Measurements from ENCODE around the gene WDR54. TPM values are rescaled to one million over a fixed set of nuclear protein-coding genes. Genes with fewer than 3 reads are reported as not detected.
"Not testable (repeated sequence)": the region's sequence is repeated elsewhere in the genome, so short reads cannot be mapped to it uniquely, and the experiment has no call there.

The WDR54 gene
- total RNA-seq, 1 experiment from 2014 or later: 60.2 TPM

GRCh38 chr2:74457129-74457548 is 35.6 kb downstream of the WDR54 start:
- DNase-seq (ENCODE audit: low read depth): no peak

DNA sequence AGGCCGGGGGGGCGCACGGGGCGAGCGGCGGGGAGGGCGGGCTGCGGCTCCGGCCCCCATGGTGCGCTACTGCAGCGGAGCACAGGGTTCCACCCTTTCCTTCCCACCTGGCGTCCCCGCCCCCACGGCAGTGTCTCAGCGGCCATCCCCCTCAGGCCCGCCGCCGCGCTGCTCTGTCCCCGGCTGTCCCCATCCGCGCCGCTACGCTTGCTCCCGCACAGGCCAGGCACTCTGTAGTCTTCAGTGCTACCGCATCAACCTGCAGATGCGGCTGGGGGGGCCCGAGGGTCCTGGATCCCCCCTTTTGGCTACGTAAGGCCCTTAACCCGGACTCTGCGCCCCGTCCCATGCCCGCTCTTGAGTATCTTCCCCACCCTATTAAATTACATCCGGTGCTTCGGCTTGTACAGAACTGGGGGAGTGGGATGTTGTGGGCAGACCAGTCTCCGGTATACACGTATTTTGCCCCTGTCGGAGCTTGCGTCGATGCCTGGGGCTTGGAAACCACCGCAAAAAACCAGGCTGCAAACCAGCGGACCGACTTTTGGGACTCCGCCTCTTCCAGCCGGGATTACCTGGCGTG is 36.1 kb downstream of the WDR54 start:
- peak; percentile 59 for DNase-seq (ENCODE audit: low read depth)

DNA sequence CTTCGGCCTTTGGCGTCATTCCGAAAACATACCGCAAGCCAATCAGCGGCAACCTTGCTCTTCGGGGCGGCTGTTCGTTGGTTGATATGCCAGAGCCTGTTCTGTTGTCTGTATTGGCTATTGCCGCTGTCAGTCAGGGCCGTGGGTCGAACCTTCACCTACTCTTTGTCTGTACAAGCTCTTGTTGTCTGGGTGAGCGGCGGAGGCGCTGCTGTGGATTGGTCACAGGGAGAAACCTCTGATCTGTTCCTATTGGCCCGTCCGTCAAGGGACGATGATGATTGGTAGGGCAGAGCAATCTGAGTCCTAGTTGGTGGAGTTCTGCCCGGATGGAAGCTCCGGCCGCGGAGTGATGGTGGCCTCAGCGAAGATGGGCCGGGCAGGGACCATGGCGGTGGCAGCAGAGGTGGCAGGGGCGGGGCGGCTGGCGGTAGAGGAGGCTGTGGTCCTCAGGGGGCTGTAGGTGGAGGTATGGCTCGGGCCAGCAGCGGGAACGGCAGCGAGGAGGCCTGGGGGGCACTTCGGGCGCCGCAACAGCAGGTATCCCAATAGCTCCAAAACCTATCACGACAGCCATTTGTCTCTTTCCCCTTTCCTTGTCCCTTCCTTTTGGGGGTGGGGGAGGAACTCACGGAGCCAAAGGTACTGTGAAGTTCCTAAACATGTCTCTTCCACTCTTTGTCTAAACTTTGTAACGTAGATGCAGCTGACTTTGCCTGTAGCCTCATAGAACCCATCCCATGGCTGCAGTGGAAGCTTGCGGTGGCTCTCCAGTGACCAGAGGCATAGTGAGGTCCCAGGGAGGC is 36.8 kb downstream of the WDR54 start, which contains the start of gene WBP1:
TSS of gene WBP1 (plus strand) at position 307 of the 806 bp plus-strand sequence. CDS start at position 472, 165 bp downstream.
- peak; percentile 100 for DNase-seq (ENCODE audit: low read depth)

DNA sequence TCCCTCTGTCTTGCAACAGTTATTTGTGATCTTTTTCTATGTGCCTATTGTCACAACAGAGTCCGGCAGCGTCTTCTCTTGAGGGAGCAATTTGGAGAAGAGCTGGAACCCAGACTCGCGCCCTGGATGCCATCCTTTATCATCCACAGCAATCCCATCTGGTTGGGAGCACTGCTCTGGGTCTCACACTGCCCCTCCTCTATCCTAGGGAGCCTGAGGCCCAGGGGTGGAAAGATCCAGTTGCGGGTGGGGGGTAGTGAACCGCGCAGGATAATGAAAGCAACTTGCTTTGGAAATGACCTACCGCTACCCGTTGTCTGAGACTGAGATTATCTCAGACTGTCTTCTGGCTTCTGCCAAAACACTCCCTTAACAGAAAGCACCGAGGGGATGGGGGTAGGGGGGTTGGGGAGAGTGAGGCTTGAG is 37.4 kb downstream of the WDR54 start:
- DNase-seq (ENCODE audit: low read depth): no peak

DNA sequence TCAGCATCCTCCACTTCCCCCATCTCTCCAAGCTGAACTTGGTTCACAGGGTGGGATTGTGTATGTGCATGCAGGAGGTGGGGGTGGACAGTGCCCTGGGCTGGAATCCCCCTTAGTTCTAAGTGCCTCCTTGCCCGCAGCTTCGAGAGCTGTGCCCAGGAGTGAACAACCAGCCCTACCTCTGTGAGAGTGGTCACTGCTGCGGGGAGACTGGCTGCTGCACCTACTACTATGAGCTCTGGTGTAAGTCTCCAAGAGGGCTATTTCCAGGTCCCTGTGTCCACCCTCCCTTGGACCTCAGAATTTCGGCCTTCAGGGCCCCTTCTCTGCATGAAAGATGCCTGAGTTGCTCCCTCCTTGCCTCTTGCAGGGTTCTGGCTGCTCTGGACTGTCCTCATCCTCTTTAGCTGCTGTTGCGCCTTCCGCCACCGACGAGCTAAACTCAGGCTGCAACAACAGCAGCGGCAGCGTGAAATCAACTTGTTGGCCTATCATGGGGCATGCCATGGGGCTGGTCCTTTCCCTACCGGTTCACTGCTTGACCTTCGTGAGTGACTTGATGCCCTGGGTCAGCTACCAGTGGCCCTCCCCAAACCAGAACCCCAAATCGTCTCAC is 38.1 kb downstream of the WDR54 start:
- not testable (repeated sequence) for DNase-seq (ENCODE audit: low read depth)

DNA sequence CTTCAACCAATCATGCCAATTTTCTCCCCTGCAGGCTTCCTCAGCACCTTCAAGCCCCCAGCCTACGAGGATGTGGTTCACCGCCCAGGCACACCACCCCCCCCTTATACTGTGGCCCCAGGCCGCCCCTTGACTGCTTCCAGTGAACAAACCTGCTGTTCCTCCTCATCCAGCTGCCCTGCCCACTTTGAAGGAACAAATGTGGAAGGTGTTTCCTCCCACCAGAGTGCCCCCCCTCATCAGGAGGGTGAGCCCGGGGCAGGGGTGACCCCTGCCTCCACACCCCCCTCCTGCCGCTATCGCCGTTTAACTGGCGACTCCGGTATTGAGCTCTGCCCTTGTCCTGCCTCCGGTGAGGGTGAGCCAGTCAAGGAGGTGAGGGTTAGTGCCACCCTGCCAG is 38.7 kb downstream of the WDR54 start:
- DNase-seq (ENCODE audit: low read depth): not testable (repeated sequence)

DNA sequence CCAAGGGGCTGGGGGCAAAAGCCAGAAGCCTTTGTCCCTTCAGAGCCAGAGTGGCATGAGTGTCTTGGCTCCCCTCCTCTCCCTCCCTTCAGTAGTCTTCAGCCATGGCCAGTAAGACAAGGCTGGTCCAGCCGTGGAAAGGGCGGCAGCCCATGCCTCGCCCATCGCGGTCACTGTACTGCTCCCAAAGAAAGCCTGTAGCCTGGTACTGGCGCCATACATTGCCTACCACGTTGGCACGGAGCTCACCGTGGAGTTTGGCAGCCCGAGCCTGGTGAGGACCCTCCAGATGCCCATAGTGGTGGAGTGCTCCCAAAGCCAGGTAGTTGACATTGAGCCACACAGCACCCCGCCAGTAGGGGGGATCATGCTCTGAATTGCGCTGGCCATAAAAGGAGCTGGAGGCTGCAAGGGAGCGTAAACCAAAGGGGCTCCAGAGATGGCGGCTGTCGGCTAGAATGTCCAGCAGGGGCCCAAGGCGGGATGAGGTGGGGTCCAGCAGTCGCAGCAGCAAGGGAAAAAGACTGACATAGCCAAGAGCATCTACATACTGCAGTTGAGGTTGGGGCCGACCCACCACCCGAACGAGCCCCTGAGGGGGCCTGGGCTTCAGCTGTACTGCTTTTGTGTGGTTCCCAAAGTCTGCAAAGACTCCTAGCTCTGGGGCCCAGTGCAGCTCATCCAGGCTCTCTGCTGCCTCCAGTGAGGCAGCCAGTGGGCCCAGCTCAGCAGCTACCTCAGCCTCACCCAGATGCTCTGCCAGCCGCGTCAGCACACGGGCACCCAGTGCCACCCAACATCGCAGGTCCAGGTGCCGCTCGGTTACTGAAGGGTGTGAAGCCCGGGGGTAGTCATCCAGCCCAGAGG is 39.9 kb downstream of the WDR54 start:
- DNase-seq (ENCODE audit: low read depth): no peak

- no peak for DNase-seq (ENCODE audit: low read depth)
Measured at GRCh38 chr2:74462054-74462785, 40.7 kb downstream of the WDR54 start.

- DNase-seq (ENCODE audit: low read depth): no peak
Measured at GRCh38 chr2:74462786-74463105, 41.2 kb downstream of the WDR54 start.

GRCh38 chr2:74464406-74464805 is 42.9 kb downstream of the WDR54 start:
- no peak for DNase-seq (ENCODE audit: low read depth)

GRCh38 chr2:74470742-74471141 is 49.2 kb downstream of the WDR54 start:
- DNase-seq (ENCODE audit: low read depth): not testable (repeated sequence)

DNA sequence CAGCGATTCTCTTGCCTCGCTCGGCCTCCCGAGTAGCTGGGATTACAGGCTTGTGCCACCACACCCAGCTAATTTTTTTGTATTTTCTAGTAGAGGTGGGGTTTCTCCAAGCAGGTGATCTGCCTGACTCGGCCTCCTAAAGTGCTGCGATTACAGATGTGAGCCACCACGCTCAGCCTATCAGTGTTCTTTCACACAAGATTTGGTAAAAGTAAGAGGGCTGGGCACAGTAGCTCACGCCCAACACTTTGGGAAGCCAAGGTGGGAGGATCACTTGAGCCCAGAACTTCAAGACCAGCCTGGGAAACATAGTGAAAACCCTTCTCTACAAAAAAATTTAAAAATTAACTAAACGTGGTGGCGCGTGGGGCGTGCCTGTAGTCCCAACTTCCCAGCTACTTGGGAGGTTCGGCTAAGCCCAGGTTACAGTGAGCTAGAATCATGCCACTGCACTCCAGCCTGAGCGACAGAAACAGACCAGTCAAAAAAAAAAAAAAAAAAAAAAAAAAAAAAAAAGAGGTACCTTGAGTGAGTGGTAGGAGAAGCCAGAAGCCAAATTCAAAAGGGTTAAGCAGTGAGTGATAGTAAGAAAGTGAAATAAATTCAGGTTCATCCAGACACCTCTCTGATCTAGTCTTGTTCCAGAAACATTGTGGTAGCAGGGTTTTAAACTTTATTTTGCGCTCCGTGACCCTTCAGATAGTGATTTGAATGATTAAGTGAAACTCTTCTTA is 50.0 kb downstream of the WDR54 start:
- DNase-seq (ENCODE audit: low read depth): no peak

- peak; percentile 89 for DNase-seq (ENCODE audit: low read depth)
Measured at GRCh38 chr2:74472086-74472944, 50.8 kb downstream of the WDR54 start, which contains the start of gene MRPL53. Gene MRPL53 (minus strand): TSS chr2:74472680. CDS start chr2:74472660, 20 bp downstream.

- no peak for DNase-seq (ENCODE audit: low read depth)
Measured at GRCh38 chr2:74472945-74473258, 51.4 kb downstream of the WDR54 start.

DNA sequence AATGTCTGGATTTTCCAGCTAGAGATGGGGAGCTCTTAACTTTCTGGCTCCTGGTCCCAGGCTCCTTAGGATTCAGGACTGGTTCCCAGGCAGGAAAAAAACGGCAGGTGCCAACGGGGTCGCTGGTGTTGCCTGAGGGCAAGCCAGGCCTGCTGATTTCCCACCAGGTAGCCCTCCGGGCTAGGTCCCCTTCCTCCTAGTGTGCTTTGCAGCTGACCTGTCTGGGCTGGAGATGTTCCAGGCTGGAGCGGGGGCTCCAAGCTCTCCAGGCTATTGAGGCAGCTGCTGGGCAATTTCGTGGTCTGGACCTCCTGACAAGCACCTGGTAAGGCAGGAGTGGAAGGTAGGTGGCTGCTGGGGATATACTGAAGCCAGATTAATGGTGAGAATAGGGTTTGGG is 53.0 kb downstream of the WDR54 start:
- no peak for DNase-seq (ENCODE audit: low read depth)

DNA sequence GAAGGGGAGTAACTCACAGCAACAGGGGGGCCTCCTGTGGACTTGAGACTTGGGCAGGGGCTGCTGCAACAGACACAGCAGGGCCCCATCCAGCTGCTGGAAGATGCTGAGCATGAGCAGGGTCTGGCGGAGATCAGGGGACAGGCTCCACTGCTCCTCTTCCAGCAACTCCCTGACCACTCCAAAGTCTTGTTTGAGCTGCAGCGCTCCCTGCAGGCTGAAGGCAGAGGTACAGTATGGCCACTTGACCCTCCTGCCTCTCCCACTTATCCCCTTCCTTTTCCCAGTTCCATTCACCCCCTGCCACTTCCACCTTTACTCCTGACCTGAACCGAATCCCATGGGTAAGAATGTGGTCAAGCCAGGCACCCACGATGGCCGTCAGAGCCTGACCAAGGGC is 53.4 kb downstream of the WDR54 start:
- no peak for DNase-seq (ENCODE audit: low read depth)

All from M059J (cell line).